ENCODE data around the gene MGAM2. TPM values are rescaled to one million over a fixed set of nuclear protein-coding genes. Genes with fewer than 3 reads are reported as not detected.

MGAM2 gene
- total and polyA plus RNA-seq, 2 of the 13 experiments (the other 11 are each of a cell fraction or from before 2014, with no cell fraction given), result 0.29 TPM; not detected in 1

DNA sequence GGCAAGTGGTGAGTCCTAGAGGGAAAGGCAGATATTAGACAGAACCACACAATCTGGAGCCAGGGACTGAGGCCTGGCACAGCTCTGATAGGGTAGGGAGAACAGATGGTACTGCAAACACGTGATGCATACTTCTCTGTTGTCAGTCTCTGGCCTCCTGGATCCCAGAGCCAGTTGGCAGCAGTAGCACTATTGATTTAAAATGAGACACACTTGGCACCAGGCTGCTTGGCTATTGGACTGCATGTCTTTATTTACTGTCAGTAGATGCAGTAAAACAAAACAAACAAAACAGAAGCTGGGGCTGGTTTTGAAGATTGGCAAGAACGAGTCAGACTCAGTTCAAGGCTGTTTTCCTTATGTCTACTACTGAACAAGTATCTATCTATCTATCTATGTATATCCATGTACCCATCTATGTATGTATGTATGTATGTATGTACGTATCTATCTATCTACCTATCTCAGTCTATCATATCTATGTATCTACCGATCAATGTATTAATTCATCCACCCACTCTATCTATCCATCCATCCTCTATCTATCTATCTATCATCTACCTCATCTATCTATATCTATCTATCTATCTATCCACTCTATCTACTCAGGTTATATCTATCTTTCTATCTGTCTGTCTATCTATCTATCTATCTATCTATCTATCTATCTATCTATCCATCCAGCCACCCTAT, 23.4 kb upstream of the MGAM2 start:
- ChIA-PET POLR2A (no interaction called here), CTCF (ENCODE audit: low intra/inter-chr PET ratio, low total read pairs) (no interaction called here)
- no TSS peak for BruUV-seq (replicated peaks)
- Histone ChIP-seq H3K9me3 (ENCODE audit: low read length) (no peaks in the 10 kb centered on the region), H3K4me1 (ENCODE audit: insufficient read depth, low read length) (no peaks in the 10 kb centered on the region), H3K4me3 (replicated peaks in 1 of 3; ENCODE audit: insufficient read depth in 1 of 3, low read depth in 2 of 3, low read length in 3 of 3) (no peak overlapping the region), H2AFZ (ENCODE audit: low read length) (no peak overlapping the region), H3K27me3 (ENCODE audit: control insufficient read depth in 1 of 2, insufficient read depth in 2 of 2, low read length in 2 of 2) (no peaks in the 10 kb centered on the region), H3K4me2 (ENCODE audit: low read depth, low read length) (no peak overlapping the region), H3K79me2 (ENCODE audit: insufficient read depth, low read length) (no peaks in the 10 kb centered on the region), H3K9ac (ENCODE audit: insufficient read depth, low read depth, low read length) (no peak overlapping the region), H3K36me3 (replicated peaks in 1 of 2; ENCODE audit: control insufficient read depth in 1 of 2, insufficient read depth in 2 of 2, low read length in 2 of 2) (no peaks in the 10 kb centered on the region), H4K20me1 (ENCODE audit: insufficient read depth, low read length) (no peaks in the 10 kb centered on the region), H3K27ac (ENCODE audit: extremely low read length, insufficient read depth, low read length) (no peak overlapping the region)
- DNase-seq (ENCODE audit: low spot score) (no peak), FAIRE-seq (no peak), ATAC-seq (no peak)
- intact Hi-C loops (cut with micrococcal nuclease; ENCODE audit: unreplicated experiment) (no loop called here), in situ Hi-C loops (cut with HindIII; ENCODE audit: extremely low pct_ligation_motif_present, low pct_unique_long_range_greater_than_20kb) (no loop called here)
- TF ChIP-seq ERF (CRISPR knock-in tag; IDR thresholded peaks at IDR 0.05) (no peak), ZSCAN25 (CRISPR knock-in tag; IDR thresholded peaks at IDR 0.05) (no peak), ATF5 (CRISPR knock-in tag; IDR thresholded peaks at IDR 0.05; ENCODE audit: low read depth) (no peak), ZNF235 (CRISPR knock-in tag; IDR thresholded peaks at IDR 0.05; ENCODE audit: borderline replicate concordance) (no peak), ZNF615 (CRISPR knock-in tag; IDR thresholded peaks at IDR 0.05; ENCODE audit: borderline replicate concordance) (no peak), SKI (IDR thresholded peaks at IDR 0.05; ENCODE audit: partially characterized antibody) (no peak), ZNF180 (CRISPR knock-in tag; IDR thresholded peaks at IDR 0.05; ENCODE audit: borderline replicate concordance, low read depth) (no peak), MLX (CRISPR knock-in tag; IDR thresholded peaks at IDR 0.05) (no peak), ZNF652 (CRISPR knock-in tag; IDR thresholded peaks at IDR 0.05; ENCODE audit: borderline replicate concordance, low read depth) (no peak), ZFP36L2 (CRISPR knock-in tag; IDR thresholded peaks at IDR 0.05) (no peak), TP53 (CRISPR knock-in tag; conservative IDR thresholded peaks at IDR 0.05) (no peak), GABPB1 (CRISPR knock-in tag; IDR thresholded peaks at IDR 0.05) (no peak), ZNF282 (IDR thresholded peaks at IDR 0.05; ENCODE audit: partially characterized antibody) (no peak)
- TF ChIP-seq, protein P1, sequence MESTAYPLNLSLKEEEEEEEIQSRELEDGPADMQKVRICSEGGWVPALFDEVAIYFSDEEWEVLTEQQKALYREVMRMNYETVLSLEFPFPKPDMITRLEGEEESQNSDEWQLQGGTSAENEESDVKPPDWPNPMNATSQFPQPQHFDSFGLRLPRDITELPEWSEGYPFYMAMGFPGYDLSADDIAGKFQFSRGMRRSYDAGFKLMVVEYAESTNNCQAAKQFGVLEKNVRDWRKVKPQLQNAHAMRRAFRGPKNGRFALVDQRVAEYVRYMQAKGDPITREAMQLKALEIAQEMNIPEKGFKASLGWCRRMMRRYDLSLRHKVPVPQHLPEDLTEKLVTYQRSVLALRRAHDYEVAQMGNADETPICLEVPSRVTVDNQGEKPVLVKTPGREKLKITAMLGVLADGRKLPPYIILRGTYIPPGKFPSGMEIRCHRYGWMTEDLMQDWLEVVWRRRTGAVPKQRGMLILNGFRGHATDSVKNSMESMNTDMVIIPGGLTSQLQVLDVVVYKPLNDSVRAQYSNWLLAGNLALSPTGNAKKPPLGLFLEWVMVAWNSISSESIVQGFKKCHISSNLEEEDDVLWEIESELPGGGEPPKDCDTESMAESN (CRISPR knock-in tag; conservative IDR thresholded peaks at IDR 0.05), result no peak
- WGBS (ENCODE audit: low lambda C conversion rate), result 44% methylated on average over 4 of the region's 4 CpGs
